ENCODE data around the gene DCLK1.

DCLK1 gene

DNA sequence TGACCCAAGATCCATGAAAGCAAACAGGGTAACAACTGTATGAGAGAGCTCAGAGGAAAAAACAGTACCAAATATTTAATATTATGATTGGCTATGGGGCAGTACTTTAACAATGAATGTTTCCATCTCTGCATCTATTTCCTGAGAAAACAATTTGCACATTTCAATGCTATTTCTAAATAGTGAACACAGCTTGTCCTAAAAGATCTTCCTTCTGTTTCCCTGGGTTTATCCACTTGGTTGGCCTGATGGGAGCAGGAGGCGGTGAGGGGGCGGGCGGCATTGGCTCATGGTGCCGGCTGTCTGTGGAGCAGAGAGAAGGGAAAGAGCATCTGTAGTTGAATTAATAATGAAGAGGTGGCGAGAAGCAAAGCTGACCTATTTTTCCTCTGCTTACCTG, 291.4 kb downstream of the DCLK1 start:
- in situ Hi-C loops (cut with HindIII; ENCODE audit: low sequenced_read_pairs), result no loop called here

DNA sequence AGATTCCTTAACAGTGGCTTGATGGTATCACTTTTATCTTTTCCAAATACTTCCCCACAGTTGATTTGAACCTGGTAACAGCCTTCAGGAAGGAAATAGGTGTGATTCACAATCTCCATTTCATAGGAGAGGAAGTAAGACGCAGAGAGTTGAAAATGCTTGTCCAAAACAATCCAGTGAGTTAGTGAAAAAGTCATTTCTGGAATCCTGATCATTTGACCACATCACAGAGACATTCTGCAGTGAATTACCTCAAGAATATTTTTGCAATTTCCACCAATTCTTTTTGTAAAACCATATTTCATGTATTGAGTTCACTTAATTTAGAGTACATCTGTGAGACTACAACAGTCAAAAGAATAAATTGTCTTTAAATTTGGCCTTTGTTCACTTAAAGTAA, 292.8 kb downstream of the DCLK1 start:
- in situ Hi-C loops (cut with HindIII; ENCODE audit: low sequenced_read_pairs), result no loop called here

DNA sequence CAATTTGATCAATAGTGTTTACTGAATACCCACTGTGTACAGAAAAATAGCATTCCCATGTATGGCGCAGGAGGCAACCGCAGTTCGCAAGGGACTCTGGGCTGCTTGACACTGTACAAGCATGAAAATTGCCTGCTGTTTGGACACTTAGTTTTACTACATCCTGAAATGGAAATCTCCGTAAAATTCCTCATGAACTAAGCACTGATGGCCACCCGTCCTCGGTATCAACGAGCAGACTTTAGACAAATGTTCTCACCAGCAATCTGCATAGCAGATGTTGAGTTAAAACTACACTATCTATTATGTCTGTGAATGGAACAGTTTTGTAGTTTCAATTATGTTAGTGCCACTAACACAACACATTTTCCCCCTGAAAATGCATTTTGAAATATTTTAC, 294.7 kb downstream of the DCLK1 start:
- in situ Hi-C loops (cut with HindIII; ENCODE audit: low sequenced_read_pairs), result no loop called here

GRCh38 chr13:35835989-35836388, 295.2 kb downstream of the DCLK1 start:
- in situ Hi-C loops (cut with HindIII; ENCODE audit: low sequenced_read_pairs), result no loop called here

GRCh38 chr13:35833608-35834275, 297.4 kb downstream of the DCLK1 start:
- in situ Hi-C loops (cut with HindIII; ENCODE audit: low sequenced_read_pairs), result no loop called here

DNA sequence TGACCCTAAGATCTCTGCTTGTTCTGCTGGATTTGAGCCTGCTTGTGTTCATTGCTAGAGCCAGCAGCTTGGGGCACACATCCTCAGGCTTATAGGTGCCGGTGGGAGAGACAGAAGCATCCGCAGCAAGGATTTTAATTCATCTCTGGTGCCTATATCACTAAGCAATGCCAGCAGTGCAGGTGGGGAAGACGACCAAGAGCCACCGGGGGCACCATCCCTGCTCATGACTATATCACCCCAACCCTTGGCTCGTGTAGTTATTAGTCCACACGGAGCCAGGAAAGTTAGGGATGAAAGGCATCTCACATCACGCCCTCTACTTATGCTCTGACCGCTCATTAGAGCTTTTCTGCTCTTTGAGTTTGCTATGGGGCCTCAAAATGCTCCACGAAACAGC, 298.2 kb downstream of the DCLK1 start:
- in situ Hi-C loops (cut with HindIII; ENCODE audit: low sequenced_read_pairs), result no loop called here

DNA sequence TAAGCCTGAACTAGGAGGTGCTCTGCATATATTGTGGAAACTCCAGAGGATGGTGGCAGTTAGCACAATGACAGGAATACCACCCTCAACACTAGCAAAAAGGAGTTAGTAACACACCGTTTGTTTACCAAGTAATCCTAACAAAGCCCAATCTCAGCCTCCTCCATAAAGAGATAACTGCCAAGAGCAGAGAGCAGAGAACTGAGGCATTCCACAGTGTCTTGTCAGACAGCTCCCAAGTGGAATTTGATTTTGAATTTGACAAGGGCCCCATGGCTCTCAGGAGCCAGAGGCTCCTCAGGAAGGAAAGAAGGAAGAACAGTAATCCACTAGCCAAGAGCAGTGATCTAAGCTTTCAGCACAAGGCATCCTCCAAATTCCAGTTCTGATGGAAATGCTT, 298.6 kb downstream of the DCLK1 start:
- in situ Hi-C loops (cut with HindIII; ENCODE audit: low sequenced_read_pairs), result no loop called here

GRCh38 chr13:35830850-35831450, 300.2 kb downstream of the DCLK1 start:
- in situ Hi-C loops (cut with HindIII; ENCODE audit: low sequenced_read_pairs), result no loop called here

DNA sequence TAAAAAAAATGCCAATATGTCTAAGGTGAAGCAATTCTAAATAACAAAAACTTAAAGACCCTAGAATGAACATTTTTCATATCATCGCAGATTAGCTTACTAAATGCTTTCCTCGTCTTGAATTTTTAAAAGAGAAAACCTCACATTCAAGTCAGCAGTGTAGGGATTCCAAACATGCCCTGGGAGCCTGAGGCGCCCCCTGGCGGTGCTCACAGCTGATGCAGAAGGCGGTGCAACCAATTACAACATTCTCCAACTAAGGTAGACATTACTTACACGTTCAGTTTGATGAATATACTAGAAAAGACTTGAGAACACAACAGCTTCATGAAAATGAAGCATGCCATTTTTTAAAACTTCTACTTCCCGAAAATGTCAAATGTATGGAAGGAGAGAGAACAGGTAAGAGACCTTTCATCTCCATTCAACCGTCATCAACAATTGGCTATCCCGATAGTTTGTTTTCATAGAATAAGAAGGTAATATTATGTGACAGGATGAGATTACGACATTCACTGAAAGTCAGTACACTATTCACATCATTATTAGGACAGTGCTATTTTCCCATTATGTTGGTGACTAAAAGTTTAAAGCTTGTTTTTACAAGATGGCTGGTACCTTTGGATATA, 304.4 kb downstream of the DCLK1 start:
- in situ Hi-C loops (cut with HindIII; ENCODE audit: low sequenced_read_pairs), result no loop called here

DNA sequence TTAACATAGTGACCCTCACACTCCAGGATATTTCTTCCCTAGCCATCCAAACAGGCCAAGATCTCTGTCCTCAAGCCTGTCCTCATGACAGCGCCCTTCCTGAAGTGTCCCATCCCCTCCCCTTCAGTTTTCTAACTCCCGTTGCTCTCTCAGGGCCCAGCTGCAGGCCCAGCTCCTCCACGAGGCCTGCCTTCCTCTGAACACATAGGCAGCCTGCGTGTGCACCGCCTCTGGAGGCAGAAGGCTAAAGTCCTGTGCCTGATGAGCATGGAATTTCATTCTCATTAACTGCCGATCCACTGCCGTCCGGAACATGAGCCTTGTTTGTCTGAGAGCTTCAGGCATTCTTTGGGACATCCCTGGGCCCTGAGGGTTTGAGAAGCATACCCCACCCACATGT, 306.4 kb downstream of the DCLK1 start:
- in situ Hi-C loops (cut with HindIII; ENCODE audit: low sequenced_read_pairs), result no loop called here

GRCh38 chr13:35824395-35824794, 306.8 kb downstream of the DCLK1 start:
- in situ Hi-C loops (cut with HindIII; ENCODE audit: low sequenced_read_pairs), result no loop called here

DNA sequence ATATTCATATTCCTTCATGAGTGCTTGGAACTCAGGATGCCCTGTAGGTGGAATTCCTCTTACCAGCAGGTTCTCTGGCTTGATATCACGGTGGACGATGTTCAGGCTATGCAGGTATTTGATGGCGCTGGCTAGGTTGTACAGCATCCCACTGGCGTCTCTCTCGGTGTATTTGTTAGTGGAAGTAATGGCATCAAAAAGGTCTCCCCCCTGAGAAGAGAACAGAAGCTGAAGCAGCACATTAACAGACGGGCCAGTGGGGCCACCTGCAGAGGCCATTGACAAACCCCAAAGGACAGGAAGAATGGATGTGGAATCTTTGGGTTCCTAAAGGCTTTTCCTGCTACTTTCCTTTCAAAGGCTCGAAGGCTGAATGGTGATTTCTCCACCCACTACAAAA, 308.5 kb downstream of the DCLK1 start:
- in situ Hi-C loops (cut with HindIII; ENCODE audit: low sequenced_read_pairs), result no loop called here

DNA sequence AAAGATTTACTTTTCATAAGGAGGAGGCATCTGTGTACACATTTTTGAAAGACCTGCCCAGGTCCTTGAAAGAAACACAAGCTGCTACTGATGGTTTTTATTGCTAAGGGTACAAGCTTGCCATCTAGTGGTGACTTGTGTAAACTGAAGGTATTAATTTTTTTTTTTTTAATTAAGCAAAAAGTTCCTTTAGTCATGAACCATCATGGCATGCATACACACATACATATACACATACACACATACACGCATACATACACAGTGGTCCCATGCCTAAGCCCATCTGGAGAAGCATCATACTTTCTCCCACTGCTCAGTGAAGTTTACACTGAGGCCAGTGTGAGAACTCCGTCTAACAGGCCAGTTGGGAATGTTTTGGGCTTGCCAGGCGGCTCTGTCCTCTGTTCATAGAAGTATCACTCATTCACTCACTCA, 312.5 kb downstream of the DCLK1 start:
- in situ Hi-C loops (cut with HindIII; ENCODE audit: low sequenced_read_pairs), result no loop called here

DNA sequence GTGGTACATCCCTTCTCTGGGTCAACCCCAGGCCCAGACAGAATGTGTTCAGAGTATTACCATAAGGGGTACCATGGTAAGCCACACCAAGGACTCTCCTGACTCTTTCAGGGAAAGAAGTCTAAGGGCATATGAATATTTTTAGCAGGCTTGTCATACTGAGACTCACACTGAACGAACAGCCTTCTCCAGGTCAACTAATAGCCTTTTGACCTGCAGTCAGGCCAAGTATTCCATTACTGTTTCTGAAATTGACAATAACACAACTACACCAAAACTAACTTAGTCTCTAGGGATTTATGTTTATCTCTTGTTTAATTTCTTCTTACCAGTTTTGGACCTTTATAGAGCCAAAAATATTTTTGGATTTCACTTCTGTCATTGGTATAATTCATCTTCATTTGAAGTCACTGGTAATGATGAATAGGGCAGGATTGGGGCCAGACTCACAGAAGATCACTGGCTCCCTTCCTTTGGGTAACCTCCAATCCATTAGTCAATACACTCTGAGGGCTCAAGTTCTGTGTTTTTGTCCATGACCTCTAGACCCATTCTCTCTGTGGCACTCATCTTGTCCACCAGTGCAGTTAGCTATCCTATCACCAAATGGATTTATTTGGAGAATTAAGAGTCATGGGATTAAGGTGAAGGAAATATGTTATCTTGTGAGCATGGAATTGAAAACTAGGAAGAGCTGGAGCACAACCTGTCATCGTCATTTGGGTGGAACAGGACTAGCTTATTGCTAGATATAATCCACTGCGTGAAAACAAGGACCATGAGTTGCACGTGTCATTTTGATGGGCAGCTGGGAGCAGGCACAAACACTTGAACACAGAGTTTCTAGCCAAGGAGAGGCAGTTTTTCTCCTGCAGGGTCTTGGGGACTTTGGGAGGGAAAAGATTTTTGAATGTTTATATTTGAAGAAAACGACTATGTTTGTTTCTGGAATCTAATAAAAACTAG, 313.3 kb downstream of the DCLK1 start:
- in situ Hi-C loops (cut with HindIII; ENCODE audit: low sequenced_read_pairs), result no loop called here

DNA sequence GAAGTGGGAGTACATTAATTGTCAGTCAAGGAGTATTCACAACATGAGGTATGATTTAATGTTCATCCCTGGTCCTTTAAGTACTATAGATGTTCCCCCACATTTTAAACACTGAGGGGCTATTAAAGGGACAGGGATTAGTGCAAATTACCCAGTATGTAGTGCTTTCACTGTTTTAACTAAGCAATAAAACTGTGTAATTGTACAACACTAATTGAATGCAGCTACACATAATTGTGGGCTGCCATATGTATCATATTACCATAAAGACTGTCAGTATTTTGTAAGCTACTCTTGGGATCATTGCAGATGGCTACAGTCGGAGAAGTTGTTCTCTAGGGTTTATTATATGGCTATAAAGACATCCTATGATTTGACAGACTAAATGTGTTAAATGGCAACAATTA, 316.6 kb downstream of the DCLK1 start:
- in situ Hi-C loops (cut with HindIII; ENCODE audit: low sequenced_read_pairs), result no loop called here

DNA sequence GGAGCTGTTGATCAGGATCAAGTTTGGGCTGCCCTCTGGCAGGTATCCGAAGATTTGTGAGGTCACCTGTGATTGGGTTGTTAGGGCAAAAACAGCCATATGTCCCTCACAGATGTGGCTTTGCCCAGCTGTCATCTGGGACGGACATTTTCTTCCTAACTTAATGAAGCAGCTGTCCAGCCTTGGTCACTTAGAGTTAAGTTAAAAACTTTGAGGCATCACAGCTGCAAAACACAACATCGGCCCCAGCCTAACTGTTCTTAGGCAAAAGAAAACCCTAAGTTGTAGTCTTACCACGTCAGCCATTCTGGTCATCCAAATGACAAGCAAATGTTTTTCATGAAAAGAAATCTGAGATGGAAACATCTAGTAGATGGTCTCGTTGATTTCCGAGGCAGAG, 318.4 kb downstream of the DCLK1 start:
- in situ Hi-C loops (cut with HindIII; ENCODE audit: low sequenced_read_pairs), result no loop called here

DNA sequence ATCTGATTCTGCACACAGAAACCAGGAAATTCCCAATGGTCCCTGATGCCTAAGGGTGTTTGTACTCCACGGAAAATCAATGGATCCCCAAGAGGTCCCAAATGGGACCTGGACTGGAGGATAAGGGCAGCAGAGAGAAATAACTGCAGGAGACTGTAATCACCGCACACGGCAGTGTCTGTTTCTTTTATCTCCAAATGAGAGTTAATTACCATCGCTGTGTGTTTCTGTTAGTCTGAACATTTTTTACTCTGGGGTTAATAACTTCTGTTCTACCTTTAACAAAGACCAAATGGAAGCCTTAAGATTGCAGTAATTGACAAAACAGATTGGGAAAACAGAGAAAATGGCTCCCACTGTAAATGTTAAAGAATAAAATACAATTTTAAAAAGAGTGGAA, 320.9 kb downstream of the DCLK1 start:
- in situ Hi-C loops (cut with HindIII; ENCODE audit: low sequenced_read_pairs), result no loop called here

GRCh38 chr13:35808846-35809245, 322.3 kb downstream of the DCLK1 start:
- in situ Hi-C loops (cut with HindIII; ENCODE audit: low sequenced_read_pairs), result no loop called here

GRCh38 chr13:35804901-35805300, 326.3 kb downstream of the DCLK1 start:
- in situ Hi-C loops (cut with HindIII; ENCODE audit: low sequenced_read_pairs), result loop anchor here (5.0 kb wide), 1 partner anchor 63 kb away; no protein-coding TSS in a partner anchor

GRCh38 chr13:35797991-35798390, 333.2 kb downstream of the DCLK1 start:
- in situ Hi-C loops (cut with HindIII; ENCODE audit: low sequenced_read_pairs), result no loop called here

- in situ Hi-C loops (cut with HindIII; ENCODE audit: low sequenced_read_pairs), result no loop called here
These were observed 333.9 kb downstream of the DCLK1 start for GRCh38 chr13:35797244-35797643.

All from endothelial cell of hepatic sinusoid (primary cell).